Measurements from ENCODE around the gene RNF152. TPM values are rescaled to one million over a fixed set of nuclear protein-coding genes. Genes with fewer than 3 reads are reported as not detected.
A peak's percentile ranks its signal among the peaks of the same experiment; 100 is the strongest.

The RNF152 gene
- total RNA-seq, 2 donors from 2014 or later, result 7.7 to 11.3 TPM

- H3K4me3 ChIP-seq, result no peak overlapping the region
- H3K27ac ChIP-seq, result no peak overlapping the region
- no peaks in the 10 kb centered on the region for H3K4me1 ChIP-seq
- H3K9me3 ChIP-seq, result no peaks in the 10 kb centered on the region
- TF ChIP-seq CTCF (IDR thresholded peaks at IDR 0.05), result no peak
- H3K36me3 ChIP-seq, result no peaks in the 10 kb centered on the region
- no peaks in the 10 kb centered on the region for H3K27me3 ChIP-seq
- DNase-seq (ENCODE audit: low spot score), result no peak
These were observed 7.9 kb upstream of the RNF152 start for GRCh38 chr18:61900504-61901281.

- Histone ChIP-seq H3K4me1 (peaks cover 0 to 6% of the 10 kb centered on the region in 2 donors), H3K9me3 (no peaks in the 10 kb centered on the region), H3K4me3 (no peak overlapping the region), H3K27me3 (no peaks in the 10 kb centered on the region), H3K27ac (no peak overlapping the region), H3K36me3 (no peaks in the 10 kb centered on the region)
- TF ChIP-seq CTCF (IDR thresholded peaks at IDR 0.05), result no peak
- DNase-seq (ENCODE audit: low spot score), result no peak
These were observed 5.9 kb upstream of the RNF152 start for GRCh38 chr18:61898640-61899101.

- H3K27ac ChIP-seq, result no peak overlapping the region
- TF ChIP-seq CTCF (IDR thresholded peaks at IDR 0.05), result no peak
- H3K4me3 ChIP-seq, result no peak overlapping the region
- peaks cover 0 to 19% of the 10 kb centered on the region in 2 donors for H3K4me1 ChIP-seq
- no peak for DNase-seq (ENCODE audit: low spot score)
- no peaks in the 10 kb centered on the region for H3K36me3 ChIP-seq
- no peaks in the 10 kb centered on the region for H3K9me3 ChIP-seq
- no peaks in the 10 kb centered on the region for H3K27me3 ChIP-seq
These were observed 4.0 kb upstream of the RNF152 start for GRCh38 chr18:61896757-61897156.

- Histone ChIP-seq H3K9me3 (no peaks in the 10 kb centered on the region), H3K27ac (no peak overlapping the region), H3K27me3 (no peaks in the 10 kb centered on the region), H3K36me3 (no peaks in the 10 kb centered on the region), H3K4me1 (peaks cover 0 to 19% of the 10 kb centered on the region in 2 donors), H3K4me3 (no peak overlapping the region)
- no peak for TF ChIP-seq CTCF (IDR thresholded peaks at IDR 0.05)
- DNase-seq (ENCODE audit: low spot score), result no peak
These were observed 3.3 kb upstream of the RNF152 start for GRCh38 chr18:61896118-61896517.

- Histone ChIP-seq H3K27me3 (no peaks in the 10 kb centered on the region), H3K4me1 (peaks cover 0 to 19% of the 10 kb centered on the region in 2 donors), H3K27ac (peak overlapping the region; percentile 71 to 90), H3K36me3 (no peaks in the 10 kb centered on the region), H3K4me3 (peak overlapping the region; percentile 83 to 91), H3K9me3 (no peaks in the 10 kb centered on the region)
- DNase-seq (ENCODE audit: low spot score), result no peak
- TF ChIP-seq CTCF (IDR thresholded peaks at IDR 0.05), result no peak
These were observed 2.1 kb upstream of the RNF152 start for GRCh38 chr18:61894751-61895524.

Measured in right atrium auricular region (tissue), 2 donors.